Astrocyte of the spinal cord (primary cell): Measurements from ENCODE around the gene DENND1A.

Source experiments
- DNase-seq: peaks from one replicate; pipeline ENCODE4 v3.0.0; 2011; ENCODE audit warnings: low read depth, low spot score
- H3K4me3 ChIP-seq: 2 replicates; pipeline ENCODE4 v1.5.1; 2011; ENCODE audit warnings: low read depth, mild to moderate bottlenecking, low read length, moderate library complexity
- CTCF ChIP-seq: IDR thresholded peaks from 2 replicates; pipeline ENCODE4 v1.5.1; 2012; ENCODE audit warnings: low read depth, mild to moderate bottlenecking, low read length, inconsistent platforms
- in situ Hi-C: cut with HindIII; loops from 2 replicates; pipeline ENCODE4 v1.10.0; 2017; ENCODE audit warnings: low sequenced_read_pairs

DENND1A gene

GRCh38 chr9:123508048-123508447, 421.9 kb downstream of the DENND1A start:
- in situ Hi-C loops, result no loop called here
- DNase-seq, result no peak
- H3K4me3 ChIP-seq, result no peak overlapping the region
- no peak for TF ChIP-seq CTCF

- in situ Hi-C loops, result no loop called here
- H3K4me3 ChIP-seq, result no peak overlapping the region
- no peak for DNase-seq
- no peak for TF ChIP-seq CTCF
These were observed 424.4 kb downstream of the DENND1A start for GRCh38 chr9:123505496-123505895.

GRCh38 chr9:123500336-123500735, 429.6 kb downstream of the DENND1A start:
- H3K4me3 ChIP-seq, result no peak overlapping the region
- no peak for DNase-seq
- no peak for TF ChIP-seq CTCF
- in situ Hi-C loops, result no loop called here

GRCh38 chr9:123497830-123498229, 432.1 kb downstream of the DENND1A start:
- no peak for DNase-seq
- no peak for TF ChIP-seq CTCF
- no peak overlapping the region for H3K4me3 ChIP-seq
- in situ Hi-C loops, result no loop called here

GRCh38 chr9:123495731-123496130, 434.2 kb downstream of the DENND1A start:
- in situ Hi-C loops, result no loop called here
- DNase-seq, result no peak
- no peak overlapping the region for H3K4me3 ChIP-seq
- TF ChIP-seq CTCF, result no peak

GRCh38 chr9:123493627-123494026, 436.3 kb downstream of the DENND1A start:
- no peak for DNase-seq
- H3K4me3 ChIP-seq, result no peak overlapping the region
- in situ Hi-C loops, result no loop called here
- no peak for TF ChIP-seq CTCF

- no peak for TF ChIP-seq CTCF
- DNase-seq, result no peak
- no peak overlapping the region for H3K4me3 ChIP-seq
- in situ Hi-C loops, result no loop called here
These were observed 439.2 kb downstream of the DENND1A start for GRCh38 chr9:123490688-123491087.
